Endothelial cell of umbilical vein (primary cell): ENCODE measurements around the gene ULK4.

Experiments used
- EZH2 ChIP-seq: IDR thresholded peaks from 2 replicates; pipeline ENCODE4 v1.6.1; 2012; ENCODE audit warnings: borderline replicate concordance, low read depth, mild to moderate bottlenecking, moderate library complexity, low read length, inconsistent platforms; ENCODE audit not compliant: severe bottlenecking
- FOS ChIP-seq: IDR thresholded peaks from 2 replicates; pipeline ENCODE4 v1.6.1; 2011; ENCODE audit warnings: mild to moderate bottlenecking, low read length, moderate library complexity, borderline replicate concordance; ENCODE audit not compliant: insufficient read depth
- JUN ChIP-seq: IDR thresholded peaks from 2 replicates; pipeline ENCODE4 v1.6.1; 2011; ENCODE audit warnings: borderline replicate concordance, low read depth; ENCODE audit not compliant: insufficient read length, insufficient read depth
- POLR2A ChIP-seq: IDR thresholded peaks from 2 replicates; pipeline ENCODE4 v1.6.1; 2012; ENCODE audit warnings: low read depth, mild to moderate bottlenecking, control low read depth, low read length
- POLR2AphosphoS5 ChIP-seq: IDR thresholded peaks from 2 replicates; pipeline ENCODE4 v1.6.1; 2012; ENCODE audit warnings: low read depth, mild to moderate bottlenecking, control low read depth, low read length, moderate library complexity; ENCODE audit not compliant: insufficient read depth
- TF ChIP-seq, protein P1 (sequence below): IDR thresholded peaks from 2 replicates; pipeline ENCODE4 v1.6.1; 2011; ENCODE audit not compliant: insufficient read depth, insufficient read length
- TF ChIP-seq, protein P2 (sequence below), 2 donors: IDR thresholded peaks; 1 replicate in 1 of 2; 2 replicates in 1 of 2; pipeline ENCODE4 v1.5.1; 2011; ENCODE audit warnings: low read length in 2 of 2, mild to moderate bottlenecking in 2 of 2, moderate library complexity in 2 of 2, control low read depth in 1 of 2, inconsistent platforms in 1 of 2, low read depth in 1 of 2; ENCODE audit not compliant: insufficient read depth in 1 of 2; ENCODE audit errors: extremely low read depth in 1 of 2

- TF ChIP-seq, protein P1, sequence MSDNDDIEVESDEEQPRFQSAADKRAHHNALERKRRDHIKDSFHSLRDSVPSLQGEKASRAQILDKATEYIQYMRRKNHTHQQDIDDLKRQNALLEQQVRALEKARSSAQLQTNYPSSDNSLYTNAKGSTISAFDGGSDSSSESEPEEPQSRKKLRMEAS, result no peak
- TF ChIP-seq, protein P2, sequence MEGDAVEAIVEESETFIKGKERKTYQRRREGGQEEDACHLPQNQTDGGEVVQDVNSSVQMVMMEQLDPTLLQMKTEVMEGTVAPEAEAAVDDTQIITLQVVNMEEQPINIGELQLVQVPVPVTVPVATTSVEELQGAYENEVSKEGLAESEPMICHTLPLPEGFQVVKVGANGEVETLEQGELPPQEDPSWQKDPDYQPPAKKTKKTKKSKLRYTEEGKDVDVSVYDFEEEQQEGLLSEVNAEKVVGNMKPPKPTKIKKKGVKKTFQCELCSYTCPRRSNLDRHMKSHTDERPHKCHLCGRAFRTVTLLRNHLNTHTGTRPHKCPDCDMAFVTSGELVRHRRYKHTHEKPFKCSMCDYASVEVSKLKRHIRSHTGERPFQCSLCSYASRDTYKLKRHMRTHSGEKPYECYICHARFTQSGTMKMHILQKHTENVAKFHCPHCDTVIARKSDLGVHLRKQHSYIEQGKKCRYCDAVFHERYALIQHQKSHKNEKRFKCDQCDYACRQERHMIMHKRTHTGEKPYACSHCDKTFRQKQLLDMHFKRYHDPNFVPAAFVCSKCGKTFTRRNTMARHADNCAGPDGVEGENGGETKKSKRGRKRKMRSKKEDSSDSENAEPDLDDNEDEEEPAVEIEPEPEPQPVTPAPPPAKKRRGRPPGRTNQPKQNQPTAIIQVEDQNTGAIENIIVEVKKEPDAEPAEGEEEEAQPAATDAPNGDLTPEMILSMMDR (IDR thresholded peaks at IDR 0.05; ENCODE audit: extremely low read depth in 1 of 2, insufficient read depth in 1 of 2, low read depth in 1 of 2, low read length in 2 of 2), result no peak
- TF ChIP-seq POLR2A, result no peak
- no peak for TF ChIP-seq JUN
- TF ChIP-seq EZH2, result no peak
- TF ChIP-seq POLR2AphosphoS5, result no peak
- no peak for TF ChIP-seq FOS
These were observed 360.4 kb downstream of the ULK4 start for GRCh38 chr3:41601404-41601987.
